HG02981 (cell line): ENCODE data around the gene MYO15B.

Experiments
- ATAC-seq: cut with Tn5 transposase; IDR thresholded peaks from one replicate; pipeline ENCODE4 v1.9.1; 2021; ENCODE audit warnings: mild to moderate bottlenecking, moderate library complexity; ENCODE audit not compliant: unreplicated experiment

Gene MYO15B

DNA sequence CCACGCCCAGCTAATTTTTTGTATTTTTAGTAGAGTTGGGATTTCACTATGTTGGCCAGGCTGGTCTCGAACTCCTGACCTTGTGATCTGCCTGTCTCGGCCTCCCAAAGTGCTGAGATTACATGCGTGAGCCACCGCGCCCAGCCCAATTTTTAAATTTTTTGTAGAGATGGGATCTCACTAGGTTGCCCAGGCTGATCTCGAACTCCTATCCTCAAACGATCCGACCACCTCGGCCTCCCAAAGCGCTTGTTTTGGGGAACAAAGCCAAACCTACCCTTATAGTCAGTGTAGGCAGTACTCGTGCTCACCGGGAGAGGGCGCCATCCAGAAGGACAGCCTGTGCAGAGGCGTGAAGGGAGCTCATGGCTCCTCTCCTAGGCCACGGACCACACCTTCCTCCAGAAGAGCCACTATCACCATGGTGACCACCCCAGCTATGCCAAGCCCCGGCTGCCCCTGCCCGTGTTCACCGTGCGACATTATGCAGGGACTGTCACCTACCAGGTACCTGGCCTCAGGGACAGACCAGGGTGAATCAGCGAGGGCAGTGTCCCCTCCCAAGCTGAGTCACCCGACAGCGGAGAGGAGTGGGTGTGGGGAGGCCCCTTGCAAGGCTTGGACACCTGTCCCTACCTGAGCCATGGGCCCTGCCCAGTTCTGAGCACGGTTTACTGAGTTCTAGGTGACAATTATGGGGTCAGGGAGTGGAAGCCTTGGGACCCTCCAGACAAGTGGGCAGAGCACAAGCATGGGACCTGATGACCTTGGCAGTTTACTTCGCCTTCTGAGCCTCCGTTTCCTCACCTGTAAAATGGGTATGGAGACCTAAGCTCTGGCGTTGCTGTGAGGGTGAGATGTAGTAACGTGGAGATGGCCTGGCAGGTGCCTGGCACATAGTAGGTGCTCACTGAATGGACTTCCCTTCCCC, 13.7 kb downstream of the MYO15B start:
- no peak for ATAC-seq

DNA sequence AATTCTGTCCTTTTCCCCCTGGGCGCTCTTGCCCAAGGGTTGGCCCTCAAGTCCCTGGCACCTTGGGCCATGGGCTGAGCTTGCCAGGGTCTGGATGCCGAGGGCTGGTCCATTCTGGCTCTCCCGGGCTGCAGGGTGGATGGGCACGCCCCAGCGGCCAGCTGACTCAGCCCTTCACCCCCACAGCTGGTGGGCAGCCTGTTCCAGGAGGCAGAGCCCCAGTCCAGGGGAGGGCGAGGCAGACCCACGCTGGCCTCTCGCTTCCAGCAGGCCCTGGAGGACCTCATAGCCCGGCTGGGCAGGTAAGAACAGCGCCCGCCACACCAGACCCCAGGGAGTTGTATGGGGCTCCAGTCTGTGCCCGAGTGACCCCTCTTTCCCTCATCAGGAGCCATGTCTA, 15.0 kb downstream of the MYO15B start:
- no peak for ATAC-seq

GRCh38 chr17:75603123-75603522, 15.5 kb downstream of the MYO15B start:
- ATAC-seq: no peak

- ATAC-seq: no peak
Measured at GRCh38 chr17:75604034-75604695, 16.6 kb downstream of the MYO15B start.

DNA sequence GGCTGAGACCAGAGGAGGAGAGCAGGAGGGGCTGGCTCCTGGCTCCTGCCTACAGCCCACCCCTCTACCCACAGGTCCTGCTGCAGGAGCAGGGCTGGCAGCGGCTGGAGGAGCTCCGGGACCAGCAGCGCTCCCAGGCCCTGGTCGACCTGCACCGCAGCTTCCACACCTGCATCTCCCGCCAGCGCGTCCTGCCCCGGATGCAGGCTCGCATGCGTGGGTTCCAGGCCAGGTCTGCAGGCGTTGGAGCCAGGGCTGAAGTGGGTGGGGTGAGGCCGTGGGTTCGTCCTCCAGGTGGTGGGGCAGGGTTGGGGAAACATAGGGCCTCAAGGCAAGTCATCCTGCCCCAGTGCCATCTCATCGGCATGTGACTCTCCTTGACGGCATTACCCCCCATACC, 18.2 kb downstream of the MYO15B start:
- no peak for ATAC-seq

GRCh38 chr17:75607086-75607485, 19.5 kb downstream of the MYO15B start:
- ATAC-seq: no peak

DNA sequence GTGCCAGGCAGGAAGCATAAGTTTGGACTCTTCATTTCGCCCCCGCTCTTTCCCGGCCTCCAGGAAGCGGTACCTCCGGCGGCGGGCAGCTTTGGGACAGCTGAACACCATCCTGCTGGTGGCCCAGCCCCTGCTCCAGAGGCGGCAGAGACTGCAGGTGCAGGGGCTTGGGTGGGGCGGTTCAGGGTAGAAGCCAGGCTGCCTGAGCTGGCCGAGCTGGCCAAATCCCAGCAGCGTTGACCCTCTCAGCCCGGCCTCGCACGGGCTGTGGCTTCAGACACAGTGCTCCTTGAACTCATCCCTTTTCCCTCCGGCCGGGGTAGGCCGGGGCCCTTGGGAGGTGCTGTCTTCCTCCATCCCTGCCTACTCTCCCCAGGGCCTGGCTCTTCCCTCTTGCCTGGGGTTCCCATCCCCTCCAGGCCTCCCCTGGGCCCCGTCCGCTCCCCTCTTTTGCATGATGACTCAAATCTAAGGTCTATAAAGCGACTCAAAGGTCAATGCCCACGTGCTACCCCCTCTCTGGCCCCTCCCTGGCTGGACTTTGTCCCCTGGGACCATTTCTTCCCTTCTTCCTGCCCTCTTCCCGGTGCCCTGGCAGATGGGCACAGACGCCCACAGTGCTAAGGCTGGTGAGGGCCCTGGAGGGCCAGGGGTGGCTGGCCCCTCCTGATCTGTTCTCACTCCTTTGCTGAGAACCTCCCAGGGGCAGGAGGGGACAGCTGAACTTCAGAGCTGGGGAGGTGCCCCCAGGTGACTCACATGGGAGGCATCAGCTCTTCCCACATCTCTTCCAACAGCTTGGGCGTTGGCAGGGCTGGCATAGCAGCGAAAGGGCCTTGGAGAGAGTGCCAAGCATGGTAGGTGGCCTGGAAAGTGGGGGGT, 22.7 kb downstream of the MYO15B start:
- no peak for ATAC-seq

DNA sequence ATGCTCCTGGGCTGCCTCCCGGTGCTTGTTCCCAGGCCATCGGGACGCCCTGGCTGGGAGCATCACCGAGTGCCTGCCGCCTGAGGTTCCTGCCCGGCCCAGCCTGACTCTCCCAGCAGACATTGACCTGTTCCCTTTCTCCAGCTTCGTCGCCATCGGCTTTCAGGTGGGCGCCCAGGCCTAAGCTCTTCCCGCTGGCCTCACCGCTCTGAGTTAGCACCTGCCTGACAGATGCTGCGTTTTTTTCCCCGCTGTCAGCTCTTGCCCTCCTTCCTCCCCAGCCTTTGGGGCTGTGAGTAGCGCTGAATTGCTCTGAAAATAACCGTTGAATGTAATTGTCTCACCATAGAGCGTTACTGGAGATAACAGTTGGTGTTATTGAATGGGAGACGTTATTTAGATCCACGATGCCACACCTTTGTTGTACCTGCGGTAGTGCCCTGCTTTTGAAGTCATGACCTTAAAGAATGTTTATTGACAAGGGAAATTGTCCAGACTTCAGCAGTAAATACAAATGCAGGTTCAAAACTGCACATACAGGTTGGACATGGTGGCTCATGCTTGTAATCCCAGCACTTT, 24.3 kb downstream of the MYO15B start:
- ATAC-seq: no peak

DNA sequence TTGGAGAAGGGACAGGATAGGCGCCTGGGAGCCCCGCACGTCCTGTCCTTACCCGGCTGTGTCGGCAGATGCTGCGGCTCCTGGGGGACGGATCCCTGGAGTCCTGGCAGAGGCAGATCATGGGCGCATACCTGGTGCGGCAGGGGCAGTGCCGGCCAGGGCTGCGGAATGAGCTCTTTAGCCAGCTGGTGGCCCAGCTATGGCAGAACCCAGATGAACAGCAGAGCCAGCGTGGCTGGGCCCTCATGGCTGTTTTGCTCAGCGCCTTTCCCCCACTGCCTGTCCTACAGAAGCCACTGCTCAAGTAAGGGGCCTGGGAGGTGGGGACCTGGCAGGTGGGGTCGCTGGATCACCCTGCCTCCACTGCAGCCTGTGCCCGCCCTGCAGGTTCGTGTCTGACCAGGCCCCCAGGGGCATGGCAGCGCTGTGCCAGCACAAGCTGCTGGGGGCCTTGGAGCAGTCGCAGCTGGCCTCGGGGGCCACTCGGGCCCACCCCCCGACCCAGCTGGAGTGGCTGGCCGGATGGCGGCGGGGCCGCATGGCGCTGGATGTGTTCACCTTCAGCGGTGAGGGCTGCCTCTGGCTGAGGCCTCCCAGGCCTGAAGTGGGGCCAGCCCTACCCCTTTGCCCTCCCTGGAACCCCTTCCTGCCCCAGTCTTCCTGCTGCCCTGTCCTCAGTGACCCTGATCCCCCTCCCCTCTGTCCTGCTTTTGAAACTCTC, 25.5 kb downstream of the MYO15B start:
- ATAC-seq: no peak

GRCh38 chr17:75614006-75614405, 26.4 kb downstream of the MYO15B start:
- ATAC-seq: no peak

- no peak for ATAC-seq
Measured at GRCh38 chr17:75614556-75615270, 27.1 kb downstream of the MYO15B start.

- no peak for ATAC-seq
Measured at GRCh38 chr17:75615301-75615700, 27.7 kb downstream of the MYO15B start.

DNA sequence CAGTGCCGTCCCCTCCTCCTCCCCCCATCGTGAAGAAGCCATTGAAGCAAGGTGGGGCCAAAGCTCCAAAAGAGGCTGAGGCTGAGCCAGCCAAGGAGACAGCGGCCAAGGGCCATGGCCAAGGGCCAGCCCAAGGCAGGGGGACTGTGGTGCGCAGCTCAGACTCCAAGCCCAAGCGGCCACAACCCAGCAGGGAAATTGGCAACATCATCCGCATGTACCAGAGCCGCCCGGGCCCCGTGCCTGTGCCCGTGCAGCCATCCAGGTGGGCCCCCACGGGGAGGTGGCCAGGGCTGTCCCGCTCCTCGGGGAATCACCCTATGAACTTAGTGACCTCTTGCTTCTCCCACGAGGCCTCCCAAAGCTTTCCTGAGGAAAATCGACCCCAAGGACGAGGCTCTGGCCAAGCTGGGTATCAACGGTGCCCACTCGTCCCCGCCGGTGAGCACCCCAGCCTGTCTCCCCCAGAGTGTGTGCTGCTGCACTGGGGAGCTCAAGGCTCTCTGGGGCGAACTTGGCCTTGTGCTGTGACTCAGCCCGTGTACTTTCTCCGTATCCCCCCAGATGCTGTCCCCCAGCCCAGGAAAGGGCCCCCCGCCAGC, 29.0 kb downstream of the MYO15B start:
- ATAC-seq: no peak

- no peak for ATAC-seq
Measured at GRCh38 chr17:75617218-75617617, 29.6 kb downstream of the MYO15B start.

DNA sequence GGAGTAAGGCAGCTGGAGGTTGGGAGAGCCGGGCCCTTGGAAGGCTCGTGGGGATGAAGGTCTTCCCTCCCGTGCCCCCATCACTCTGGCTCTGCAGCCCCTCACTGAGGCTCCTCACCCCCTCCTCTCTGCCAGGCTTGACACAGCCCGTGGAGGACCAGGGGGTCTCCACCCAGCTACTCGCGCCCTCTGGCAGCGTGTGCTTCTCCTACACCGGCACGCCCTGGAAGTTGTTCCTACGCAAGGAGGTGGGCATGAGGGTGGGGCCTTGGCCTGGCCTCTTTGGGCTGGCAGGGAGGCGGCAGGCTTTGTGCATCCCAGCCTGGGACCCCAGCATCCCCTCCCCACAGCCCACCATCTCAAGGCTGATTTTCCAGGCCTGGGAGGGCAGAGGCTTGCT, 30.1 kb downstream of the MYO15B start:
- ATAC-seq: no peak

DNA sequence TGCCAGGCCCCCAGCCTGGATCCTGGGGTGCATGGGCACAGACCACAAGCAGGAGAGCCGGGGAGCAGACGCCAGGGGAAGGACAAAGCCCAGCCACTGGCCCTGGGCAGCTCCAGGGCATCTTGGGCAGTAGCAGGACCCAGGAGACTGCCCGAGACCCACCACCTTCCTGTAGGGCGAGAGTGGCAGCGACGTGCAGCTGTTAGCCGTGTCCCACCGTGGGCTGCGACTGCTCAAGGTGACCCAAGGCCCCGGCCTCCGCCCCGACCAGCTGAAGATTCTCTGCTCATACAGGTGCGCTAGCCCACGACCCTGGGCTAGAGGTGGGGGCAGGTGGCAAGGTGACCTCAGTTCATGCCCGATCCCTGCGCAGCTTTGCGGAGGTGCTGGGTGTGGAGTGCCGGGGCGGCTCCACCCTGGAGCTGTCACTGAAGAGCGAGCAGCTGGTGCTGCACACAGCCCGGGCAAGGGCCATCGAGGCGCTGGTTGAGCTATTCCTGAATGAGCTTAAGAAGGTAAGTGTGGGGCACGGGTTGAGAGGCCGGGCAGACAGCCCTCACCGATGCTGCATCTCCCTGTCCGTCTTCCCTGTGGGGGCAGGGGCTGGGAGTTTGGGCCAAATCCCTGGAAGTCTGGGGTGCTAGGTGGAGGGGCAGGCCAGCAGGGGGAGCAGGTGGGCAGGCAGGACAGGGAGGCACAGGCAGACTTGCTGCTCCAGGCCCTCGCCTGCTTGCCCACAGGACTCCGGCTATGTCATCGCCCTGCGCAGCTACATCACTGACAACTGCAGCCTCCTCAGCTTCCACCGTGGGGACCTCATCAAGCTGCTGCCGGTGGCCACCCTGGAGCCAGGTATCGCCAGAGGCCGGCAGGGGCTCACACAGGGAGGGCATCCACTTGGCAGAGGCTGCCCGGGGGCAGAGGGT, 32.2 kb downstream of the MYO15B start:
- ATAC-seq: no peak

GRCh38 chr17:75621489-75621888, 33.9 kb downstream of the MYO15B start:
- ATAC-seq: no peak

GRCh38 chr17:75622076-75622475, 34.5 kb downstream of the MYO15B start:
- no peak for ATAC-seq
